Measurements from ENCODE around the gene NLRC5.

GRCh38 chr16:56999409-57000270, 10.3 kb downstream of the NLRC5 start:
- TF ChIP-seq POLR2AphosphoS5 (IDR thresholded peaks at IDR 0.05; ENCODE audit: low read depth, low read length): no peak
- no peak for TF ChIP-seq TAF1 (IDR thresholded peaks at IDR 0.05; ENCODE audit: borderline replicate concordance, insufficient read depth, low read length)
